Esophagus squamous epithelium (tissue), 4 donors: Measurements from ENCODE around the gene INVS.

ENCODE experiments used
- CTCF ChIP-seq, 6 experiments: fragments of 450-650 bp in 4 of 6; fragments of 200-600 bp in 2 of 6; sonication (generic) in 2 of 6; IDR thresholded peaks; one replicate each; pipeline ENCODE4 v1.5.1; 2016 to 2019; ENCODE audit warnings: antibody characterized with exemption in 6 of 6, mild to moderate bottlenecking in 4 of 6, moderate library complexity in 4 of 6
- POLR2A ChIP-seq, 4 donors: fragments of 450-650 bp; IDR thresholded peaks; one replicate each; pipeline ENCODE4 v1.6.1; 2017; ENCODE audit warnings: antibody characterized with exemption in 4 of 4, mild to moderate bottlenecking in 4 of 4, moderate library complexity in 3 of 4

GRCh38 chr9:100221538-100221937 is 122.5 kb downstream of the INVS start:
- no peak for TF ChIP-seq CTCF (IDR thresholded peaks at IDR 0.05)
- no peak for TF ChIP-seq POLR2A (IDR thresholded peaks at IDR 0.05)
